Measurements from ENCODE around the gene SCYL3. TPM values are rescaled to one million over a fixed set of nuclear protein-coding genes. Genes with fewer than 3 reads are reported as not detected.

SCYL3 gene
- polyA plus RNA-seq, 3 donors, result 2.3 to 4.9 (median 3.6) TPM

DNA sequence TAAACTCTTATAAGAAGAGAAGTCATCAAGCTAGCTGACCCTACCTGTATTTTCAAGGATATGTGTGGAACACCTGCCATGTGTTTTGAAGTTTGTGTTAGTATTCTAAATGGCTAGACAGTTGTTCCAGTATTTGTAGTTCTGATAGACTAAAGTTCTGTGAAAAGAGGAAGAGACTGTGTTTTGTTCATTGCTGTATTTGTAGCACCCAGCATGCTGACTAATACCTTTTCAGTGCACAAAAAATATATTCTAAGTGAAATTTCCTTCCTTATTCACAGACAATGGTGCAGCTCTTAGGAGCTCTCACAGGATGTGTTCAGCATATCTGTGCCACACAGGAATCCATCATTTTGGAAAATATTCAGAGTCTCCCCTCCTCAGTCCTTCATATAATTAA is 90.8 kb downstream of the SCYL3 start:
- H3K27me3 ChIP-seq (ENCODE audit: control insufficient read depth in 2 of 2, insufficient read depth in 2 of 2, low read length in 2 of 2), result no peaks in the 10 kb centered on the region
- peak; percentile 16 to 25 (median 19) for DNase-seq
- TF ChIP-seq, protein P1, sequence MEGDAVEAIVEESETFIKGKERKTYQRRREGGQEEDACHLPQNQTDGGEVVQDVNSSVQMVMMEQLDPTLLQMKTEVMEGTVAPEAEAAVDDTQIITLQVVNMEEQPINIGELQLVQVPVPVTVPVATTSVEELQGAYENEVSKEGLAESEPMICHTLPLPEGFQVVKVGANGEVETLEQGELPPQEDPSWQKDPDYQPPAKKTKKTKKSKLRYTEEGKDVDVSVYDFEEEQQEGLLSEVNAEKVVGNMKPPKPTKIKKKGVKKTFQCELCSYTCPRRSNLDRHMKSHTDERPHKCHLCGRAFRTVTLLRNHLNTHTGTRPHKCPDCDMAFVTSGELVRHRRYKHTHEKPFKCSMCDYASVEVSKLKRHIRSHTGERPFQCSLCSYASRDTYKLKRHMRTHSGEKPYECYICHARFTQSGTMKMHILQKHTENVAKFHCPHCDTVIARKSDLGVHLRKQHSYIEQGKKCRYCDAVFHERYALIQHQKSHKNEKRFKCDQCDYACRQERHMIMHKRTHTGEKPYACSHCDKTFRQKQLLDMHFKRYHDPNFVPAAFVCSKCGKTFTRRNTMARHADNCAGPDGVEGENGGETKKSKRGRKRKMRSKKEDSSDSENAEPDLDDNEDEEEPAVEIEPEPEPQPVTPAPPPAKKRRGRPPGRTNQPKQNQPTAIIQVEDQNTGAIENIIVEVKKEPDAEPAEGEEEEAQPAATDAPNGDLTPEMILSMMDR (IDR thresholded peaks at IDR 0.05), result no peak
- peaks cover 19% of the 10 kb centered on the region for H3K79me2 ChIP-seq (ENCODE audit: insufficient read depth, low read length)
- H3K36me3 ChIP-seq (replicated peaks in 1 of 2; ENCODE audit: control insufficient read depth in 1 of 2, insufficient read depth in 2 of 2, low read length in 2 of 2), result peaks cover 32 to 48% of the 10 kb centered on the region in 2 donors
- H2AFZ ChIP-seq (ENCODE audit: insufficient read depth, low read depth, low read length, poor library complexity, severe bottlenecking), result no peak overlapping the region
- no peak overlapping the region for H3K9ac ChIP-seq (ENCODE audit: insufficient read depth, low read length, poor library complexity, severe bottlenecking)
- Mint-ChIP-seq H3K9me3 (no peaks in the 10 kb centered on the region), H3K4me1 (peaks cover 8% of the 10 kb centered on the region), H3K27ac (peak overlapping the region in 3 of 7 donors; percentile 54 to 78 (median 74)), H3K27me3 (ENCODE audit: low read depth in 3 of 3) (no peaks in the 10 kb centered on the region), H3K36me3 (peaks cover 30 to 51% of the 10 kb centered on the region in 2 donors), H3K4me3 (no peak overlapping the region)
- H3K9me3 ChIP-seq (replicated peaks in 1 of 2; ENCODE audit: control insufficient read depth in 1 of 2, insufficient read depth in 1 of 2, low read length in 2 of 2), result no peaks in the 10 kb centered on the region
- H3K4me2 ChIP-seq (replicated peaks; ENCODE audit: extremely low read depth, low read length, poor library complexity, severe bottlenecking), result no peak overlapping the region
- intact Hi-C loops (cut with micrococcal nuclease), result loop anchor here in 1 of 2 donors (10.0 kb wide), 1 partner anchor 218 kb away; the partner anchor contains the start of gene F5
- H4K20me1 ChIP-seq (ENCODE audit: insufficient read depth, low read length), result no peaks in the 10 kb centered on the region
- peak overlapping the region in 1 of 2 donors; percentile 9 for H3K27ac ChIP-seq (ENCODE audit: low read depth in 1 of 2, low read length in 2 of 2)
- no peak overlapping the region for H3K4me3 ChIP-seq (replicated peaks in 1 of 3; ENCODE audit: low read depth in 2 of 3, low read length in 3 of 3)
- H3K4me1 ChIP-seq (ENCODE audit: control insufficient read depth in 1 of 2, insufficient read depth in 2 of 2, low read length in 2 of 2), result peaks cover 5 to 8% of the 10 kb centered on the region in 2 donors

Small RNAs within 50 kb of the gene (small RNA-seq; reads per million reads assigned to genes)
- gene RN7SL333P (ENCODE audit: insufficient read length, low read depth), result not detected

Other genes with a start within 250 kb of the SCYL3 start
- 1,000 to 10,000 TPM in 2 of 3 donors, 100 to 1,000 TPM in 1; 153 to 1,885 (median 1,118) TPM for gene SELL, start 182.3 kb downstream of the SCYL3 start, polyA plus RNA-seq
- gene SELE, start 159.8 kb downstream of the SCYL3 start, polyA plus RNA-seq, result not detected
- gene METTL18, start 99.0 kb downstream of the SCYL3 start, polyA plus RNA-seq, result 1 to 10 TPM in 2 of 3 donors, under 1 TPM in 1; 0.68 to 2.5 (median 2.3) TPM
- 1 to 10 TPM; 2.1 to 4.7 (median 2.2) TPM for gene KIFAP3, start 180.8 kb upstream of the SCYL3 start, polyA plus RNA-seq